Esophagus muscularis mucosa (tissue), 3 donors: Measurements from ENCODE around the gene DNAH17.

Experiments
- POLR2A ChIP-seq: fragments of 450-650 bp; IDR thresholded peaks from one replicate; pipeline ENCODE4 v1.6.1; 2017; ENCODE audit warnings: antibody characterized with exemption, moderate library complexity, mild to moderate bottlenecking, low read depth
- TF ChIP-seq, protein P1 (sequence below), 3 experiments: fragments of 200-600 bp in 2 of 3; fragments of 450-650 bp in 1 of 3; sonication (generic) in 2 of 3; IDR thresholded peaks; one replicate each; pipeline ENCODE4 v1.5.1; 2017 to 2019; ENCODE audit warnings: antibody characterized with exemption in 3 of 3, mild to moderate bottlenecking in 2 of 3, moderate library complexity in 1 of 3

DNA sequence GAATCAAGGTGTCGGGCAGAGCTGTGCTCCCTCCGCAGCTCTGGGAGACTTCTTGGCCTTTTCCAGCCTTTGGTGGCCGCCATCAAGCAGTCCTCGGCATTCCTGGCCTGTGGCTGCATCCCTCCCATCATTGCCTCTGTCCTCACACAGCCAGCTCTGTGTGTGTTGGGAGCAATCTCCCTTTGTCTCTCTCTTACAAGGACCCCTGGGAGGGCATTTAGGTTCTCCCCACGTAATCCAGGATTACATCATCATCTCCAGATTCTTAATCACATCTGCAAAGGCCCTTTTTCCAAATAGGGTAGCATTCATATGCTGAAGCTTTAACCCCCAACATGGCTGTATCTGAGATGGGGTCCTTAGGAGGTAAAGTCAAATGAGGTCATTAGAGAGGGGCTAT is 4.1 kb upstream of the DNAH17 start:
- TF ChIP-seq POLR2A, result no peak
- TF ChIP-seq, protein P1, sequence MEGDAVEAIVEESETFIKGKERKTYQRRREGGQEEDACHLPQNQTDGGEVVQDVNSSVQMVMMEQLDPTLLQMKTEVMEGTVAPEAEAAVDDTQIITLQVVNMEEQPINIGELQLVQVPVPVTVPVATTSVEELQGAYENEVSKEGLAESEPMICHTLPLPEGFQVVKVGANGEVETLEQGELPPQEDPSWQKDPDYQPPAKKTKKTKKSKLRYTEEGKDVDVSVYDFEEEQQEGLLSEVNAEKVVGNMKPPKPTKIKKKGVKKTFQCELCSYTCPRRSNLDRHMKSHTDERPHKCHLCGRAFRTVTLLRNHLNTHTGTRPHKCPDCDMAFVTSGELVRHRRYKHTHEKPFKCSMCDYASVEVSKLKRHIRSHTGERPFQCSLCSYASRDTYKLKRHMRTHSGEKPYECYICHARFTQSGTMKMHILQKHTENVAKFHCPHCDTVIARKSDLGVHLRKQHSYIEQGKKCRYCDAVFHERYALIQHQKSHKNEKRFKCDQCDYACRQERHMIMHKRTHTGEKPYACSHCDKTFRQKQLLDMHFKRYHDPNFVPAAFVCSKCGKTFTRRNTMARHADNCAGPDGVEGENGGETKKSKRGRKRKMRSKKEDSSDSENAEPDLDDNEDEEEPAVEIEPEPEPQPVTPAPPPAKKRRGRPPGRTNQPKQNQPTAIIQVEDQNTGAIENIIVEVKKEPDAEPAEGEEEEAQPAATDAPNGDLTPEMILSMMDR (IDR thresholded peaks at IDR 0.05), result no peak
